Measurements from ENCODE around the gene PCSK9.

The PCSK9 gene

DNA sequence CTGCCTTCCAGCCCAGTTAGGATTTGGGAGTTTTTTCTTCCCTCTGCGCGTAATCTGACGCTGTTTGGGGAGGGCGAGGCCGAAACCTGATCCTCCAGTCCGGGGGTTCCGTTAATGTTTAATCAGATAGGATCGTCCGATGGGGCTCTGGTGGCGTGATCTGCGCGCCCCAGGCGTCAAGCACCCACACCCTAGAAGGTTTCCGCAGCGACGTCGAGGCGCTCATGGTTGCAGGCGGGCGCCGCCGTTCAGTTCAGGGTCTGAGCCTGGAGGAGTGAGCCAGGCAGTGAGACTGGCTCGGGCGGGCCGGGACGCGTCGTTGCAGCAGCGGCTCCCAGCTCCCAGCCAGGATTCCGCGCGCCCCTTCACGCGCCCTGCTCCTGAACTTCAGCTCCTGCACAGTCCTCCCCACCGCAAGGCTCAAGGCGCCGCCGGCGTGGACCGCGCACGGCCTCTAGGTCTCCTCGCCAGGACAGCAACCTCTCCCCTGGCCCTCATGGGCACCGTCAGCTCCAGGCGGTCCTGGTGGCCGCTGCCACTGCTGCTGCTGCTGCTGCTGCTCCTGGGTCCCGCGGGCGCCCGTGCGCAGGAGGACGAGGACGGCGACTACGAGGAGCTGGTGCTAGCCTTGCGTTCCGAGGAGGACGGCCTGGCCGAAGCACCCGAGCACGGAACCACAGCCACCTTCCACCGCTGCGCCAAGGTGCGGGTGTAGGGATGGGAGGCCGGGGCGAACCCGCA, at the start of gene PCSK9:
Gene PCSK9, plus strand, starts transcription at position 207 of the 741 bp plus-strand sequence. Its CDS starts 290 bp downstream, at position 497.
- DNase-seq, result no peak

GRCh38 chr1:54989968-54990810, 49.2 kb upstream of the PCSK9 start:
- DNase-seq, result no peak

- no peak for DNase-seq
Observed at GRCh38 chr1:54990916-54991315, 48.4 kb upstream of the PCSK9 start.

GRCh38 chr1:54991939-54992338, 47.4 kb upstream of the PCSK9 start:
- DNase-seq, result no peak

DNA sequence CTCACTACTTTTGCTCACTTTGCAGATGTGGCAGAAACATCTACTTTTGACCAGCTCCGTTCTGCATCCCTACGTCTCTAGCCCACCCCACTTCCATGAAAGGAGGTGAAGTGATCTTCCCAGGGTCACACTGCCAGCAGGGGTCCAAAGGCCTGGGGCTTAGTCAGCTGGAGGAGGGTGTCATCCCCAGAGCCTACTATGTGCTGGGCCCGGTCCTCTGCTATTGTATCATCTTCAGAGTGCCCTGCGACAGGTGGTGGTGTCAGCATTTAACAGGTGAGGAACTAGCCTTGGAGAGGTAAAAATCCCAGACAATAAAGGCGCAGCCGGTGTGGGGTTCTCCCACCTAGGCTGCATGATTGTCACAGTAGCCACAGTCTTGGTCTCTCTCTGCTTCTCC, 46.2 kb upstream of the PCSK9 start:
- DNase-seq, result no peak

DNA sequence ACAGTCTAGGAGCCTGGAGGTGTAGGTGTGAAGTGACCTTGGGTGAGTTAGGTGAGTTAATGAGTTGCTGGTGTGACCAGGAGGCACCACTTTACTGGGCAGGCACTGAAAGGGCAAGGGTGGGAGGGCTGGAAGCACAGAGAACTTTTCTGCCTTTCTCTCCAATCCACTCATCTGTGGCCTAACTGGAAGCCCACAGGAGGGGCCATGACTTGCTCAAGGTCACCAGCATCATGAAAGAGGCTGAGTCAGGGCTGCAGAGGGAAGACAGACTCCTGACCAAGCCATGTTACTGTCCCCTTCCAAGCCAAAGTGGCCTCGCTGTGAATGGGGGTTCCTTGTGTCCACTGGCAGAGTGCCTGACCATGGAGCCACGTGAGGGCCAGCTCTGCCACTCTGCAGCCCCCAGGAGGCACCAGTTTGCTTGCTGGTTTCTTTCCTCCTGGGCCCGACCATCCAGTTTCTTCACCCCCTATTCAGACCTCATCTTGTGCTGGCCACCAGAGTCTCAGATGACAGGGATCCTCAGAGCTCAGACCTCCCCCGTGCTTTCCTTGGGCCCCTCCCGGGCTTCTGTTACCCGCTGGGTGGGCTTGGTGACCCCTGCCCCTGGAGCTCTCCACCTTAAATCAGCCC, 44.9 kb upstream of the PCSK9 start:
- DNase-seq, result no peak

GRCh38 chr1:54995013-54995760, 44.2 kb upstream of the PCSK9 start:
- DNase-seq, result no peak

GRCh38 chr1:54995835-54996234, 43.5 kb upstream of the PCSK9 start:
- DNase-seq, result no peak

DNA sequence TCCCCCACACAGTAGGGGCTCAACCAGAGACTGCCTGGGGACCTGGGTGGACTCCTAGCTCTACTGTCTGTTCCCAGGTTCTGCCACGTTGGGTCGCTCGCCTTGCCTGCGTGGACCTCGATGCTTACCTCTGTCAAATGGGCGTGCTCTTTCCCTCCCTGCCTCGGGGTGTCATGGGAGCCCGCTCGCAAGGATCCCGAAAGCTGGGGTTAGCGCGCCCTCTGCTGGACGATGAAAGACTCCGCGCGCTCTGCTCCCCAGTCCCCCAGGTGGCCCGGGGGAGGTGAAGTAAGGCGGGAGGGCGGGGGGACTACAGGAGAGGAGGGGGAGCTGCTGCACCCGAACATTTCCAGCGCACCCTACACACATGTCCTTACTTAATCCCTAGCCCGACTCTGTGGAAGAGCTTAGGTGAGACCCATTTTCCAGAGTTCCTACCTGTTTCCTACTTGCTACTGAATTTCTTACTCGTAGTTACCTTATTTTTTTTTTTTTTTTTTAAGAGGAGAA, 42.9 kb upstream of the PCSK9 start:
- peak; percentile 73 for DNase-seq

DNA sequence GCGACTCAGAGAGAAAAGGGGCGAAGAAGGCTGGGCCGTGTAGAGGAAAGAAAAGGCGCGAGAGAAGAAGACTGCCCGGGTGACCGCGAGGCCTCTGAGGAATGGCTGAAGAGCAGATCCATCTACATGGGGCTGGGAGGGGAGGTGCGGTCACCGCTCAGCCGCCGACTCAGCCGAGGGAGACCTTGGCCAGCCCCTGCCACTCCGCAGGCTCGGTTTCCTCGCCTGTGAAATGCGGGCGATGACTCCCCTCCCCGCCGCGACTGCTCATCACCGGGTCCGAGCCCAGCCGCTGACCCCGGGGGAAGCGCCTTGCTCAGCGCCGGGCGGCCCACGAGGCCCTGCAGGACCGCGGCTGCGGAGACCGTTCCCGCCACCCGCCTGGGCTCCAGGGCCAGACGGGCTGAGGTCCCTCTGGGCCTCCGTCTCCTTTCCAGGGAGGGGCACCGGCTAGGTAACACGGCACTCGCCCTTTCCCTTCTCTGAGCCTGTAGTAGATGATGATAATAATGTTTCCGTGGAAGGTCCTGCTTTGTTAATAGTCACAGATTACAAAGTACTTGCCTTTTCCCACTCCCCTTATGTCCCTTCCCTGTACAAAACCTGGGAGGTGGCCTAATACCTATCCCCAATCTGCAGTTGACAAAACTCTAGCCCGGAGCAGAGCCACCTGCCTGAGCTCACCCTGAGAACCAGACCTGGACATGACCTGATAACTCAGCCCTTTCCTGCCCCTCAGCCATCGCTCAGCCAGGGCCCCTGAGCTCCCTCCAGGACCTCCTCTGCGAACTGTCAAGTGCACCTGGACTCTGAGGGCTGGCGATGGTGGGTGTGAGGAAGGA, 42.3 kb upstream of the PCSK9 start:
- DNase-seq, result no peak

DNA sequence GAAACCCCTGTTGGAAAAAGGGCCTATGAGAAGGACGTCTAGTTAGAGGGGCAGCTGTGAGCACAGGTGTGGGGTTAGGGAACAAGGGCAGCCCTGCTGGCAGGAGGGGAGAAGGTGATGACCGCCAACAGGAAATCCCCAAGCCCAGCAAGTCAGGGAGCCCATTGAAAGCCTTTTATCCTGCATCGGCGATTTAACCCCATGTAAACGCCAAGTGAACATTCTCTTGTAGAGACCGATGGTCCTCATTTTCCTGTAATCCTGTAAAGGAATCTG, 41.7 kb upstream of the PCSK9 start:
- DNase-seq, result no peak

DNA sequence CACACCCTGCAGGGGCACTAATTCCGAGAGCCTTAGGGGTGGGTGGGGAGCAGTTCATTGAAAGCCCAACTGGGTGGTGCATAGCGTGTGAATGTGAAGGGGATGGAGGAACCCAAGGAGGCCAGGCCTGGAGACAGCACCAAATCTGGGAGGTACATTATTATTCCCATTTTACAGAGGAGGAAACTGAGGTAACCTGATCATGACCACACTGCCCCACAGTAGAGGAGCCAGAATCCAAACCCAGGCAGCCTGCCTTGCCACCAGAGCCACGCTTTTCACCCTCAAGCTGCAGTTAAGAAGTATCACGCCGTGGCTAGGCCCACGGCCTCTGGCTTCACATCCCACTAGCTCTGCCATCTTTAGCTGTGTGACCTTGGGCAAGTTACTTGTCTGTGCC, 41.2 kb upstream of the PCSK9 start:
- no peak for DNase-seq

- DNase-seq, result no peak
Observed at GRCh38 chr1:54998677-54999076, 40.7 kb upstream of the PCSK9 start, which contains the start of gene BSND. TSS of gene BSND (plus strand) at chr1:54998933. CDS start at chr1:54999187, 254 bp downstream.

DNA sequence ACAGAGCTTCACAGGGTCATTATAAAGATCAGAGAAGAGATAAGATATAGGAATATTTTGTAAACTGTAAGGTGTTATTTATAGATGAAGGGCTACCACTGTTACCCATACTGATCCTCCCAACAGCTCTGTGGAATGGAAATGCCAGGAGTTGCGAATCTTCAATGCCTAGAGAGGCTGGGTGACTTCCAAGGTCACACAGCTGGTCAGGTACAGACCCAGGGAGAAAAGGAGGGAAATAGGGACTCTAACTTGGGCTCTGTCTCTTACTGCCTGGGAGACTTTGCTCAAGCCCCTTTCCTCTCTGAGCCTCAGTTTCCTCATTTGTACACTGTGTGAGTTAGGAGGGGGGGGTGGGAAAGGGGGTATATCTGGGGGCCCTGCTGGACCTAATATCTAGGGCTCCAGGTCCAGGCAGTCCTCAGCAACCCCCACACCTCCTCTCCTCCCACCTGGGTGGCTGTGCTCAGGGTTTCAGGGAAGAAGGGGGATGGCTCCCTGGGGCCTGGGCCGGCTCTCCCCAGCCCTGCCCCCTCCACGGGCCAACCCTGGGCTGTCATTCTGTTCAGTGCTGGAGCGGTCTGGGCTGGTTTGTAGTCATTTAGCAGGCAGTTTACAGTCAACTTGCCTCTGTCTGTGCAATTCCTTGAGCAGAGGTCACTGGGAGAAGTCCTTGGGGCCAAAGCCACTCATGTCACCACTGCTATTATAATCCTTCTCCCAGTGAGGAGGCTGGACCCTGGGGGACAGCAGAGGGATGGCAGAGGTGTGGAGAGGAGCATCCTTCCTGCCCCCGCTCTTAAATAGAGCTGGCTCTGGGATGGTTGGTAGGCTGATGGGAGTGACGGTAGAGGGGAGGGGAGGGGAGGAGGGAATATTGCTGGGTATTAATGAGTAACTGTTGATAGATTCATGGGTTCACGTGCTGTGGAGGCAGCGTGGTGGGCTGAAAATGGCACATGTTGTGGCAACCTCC, 39.0 kb upstream of the PCSK9 start:
- DNase-seq, result no peak

DNA sequence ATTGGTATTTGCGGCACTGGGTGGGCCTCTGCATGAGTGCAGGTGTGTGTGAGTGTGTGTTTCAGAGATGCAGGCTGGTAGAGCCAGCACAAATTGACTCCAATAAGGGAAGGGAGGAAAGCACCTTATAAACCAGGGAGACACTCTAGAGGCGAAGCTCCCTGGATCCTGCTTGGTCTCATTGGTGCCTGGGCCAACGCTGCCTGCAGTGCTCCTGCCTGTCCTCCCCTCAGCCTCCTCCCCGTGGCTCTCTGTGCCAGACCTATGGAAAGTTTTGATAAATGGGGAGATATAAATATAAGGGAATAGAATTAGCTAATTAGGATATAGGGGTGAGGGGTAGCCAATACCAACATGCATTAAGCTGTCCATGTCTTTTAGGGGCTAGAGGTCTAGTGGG, 38.0 kb upstream of the PCSK9 start:
- no peak for DNase-seq

- DNase-seq, result no peak
Observed at GRCh38 chr1:55002686-55003085, 36.7 kb upstream of the PCSK9 start.

DNA sequence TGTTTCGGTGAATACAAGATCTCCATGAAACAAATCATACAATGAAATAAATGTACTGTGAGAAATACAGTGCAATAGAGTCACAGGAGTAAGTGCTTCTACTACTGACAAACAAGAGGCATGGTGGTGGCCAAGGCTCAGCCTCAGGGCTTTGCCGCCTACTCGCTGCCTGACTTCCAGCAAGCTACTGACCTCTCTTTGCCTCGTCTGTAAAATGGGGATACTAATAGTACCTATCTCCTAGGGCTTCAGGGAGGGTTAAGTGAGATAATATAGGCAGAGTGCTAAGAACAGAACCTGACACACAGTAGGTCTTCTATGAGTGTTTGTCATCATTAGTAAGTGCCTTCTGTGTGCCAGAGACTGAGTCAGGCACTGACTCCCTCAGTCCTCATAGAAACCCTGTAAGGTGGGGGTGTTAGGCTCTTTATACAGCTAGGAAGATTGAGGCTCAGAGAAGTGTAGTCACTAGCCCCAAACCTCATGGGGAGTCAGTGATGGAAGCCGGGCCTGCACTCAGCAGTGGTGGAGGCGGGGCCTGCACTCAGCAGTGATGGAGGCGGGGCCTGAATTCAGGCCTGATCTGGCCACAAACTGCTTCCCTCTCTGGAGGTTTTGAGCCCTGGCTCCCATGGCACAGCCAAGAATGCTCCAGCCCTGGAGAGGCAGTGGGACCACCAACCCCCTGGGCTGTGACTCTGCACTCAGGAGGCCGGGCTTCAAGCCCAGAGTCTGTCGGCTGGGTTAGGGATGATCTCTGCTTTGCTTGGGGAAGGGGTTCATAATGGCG, 33.8 kb upstream of the PCSK9 start:
- no peak for DNase-seq

DNA sequence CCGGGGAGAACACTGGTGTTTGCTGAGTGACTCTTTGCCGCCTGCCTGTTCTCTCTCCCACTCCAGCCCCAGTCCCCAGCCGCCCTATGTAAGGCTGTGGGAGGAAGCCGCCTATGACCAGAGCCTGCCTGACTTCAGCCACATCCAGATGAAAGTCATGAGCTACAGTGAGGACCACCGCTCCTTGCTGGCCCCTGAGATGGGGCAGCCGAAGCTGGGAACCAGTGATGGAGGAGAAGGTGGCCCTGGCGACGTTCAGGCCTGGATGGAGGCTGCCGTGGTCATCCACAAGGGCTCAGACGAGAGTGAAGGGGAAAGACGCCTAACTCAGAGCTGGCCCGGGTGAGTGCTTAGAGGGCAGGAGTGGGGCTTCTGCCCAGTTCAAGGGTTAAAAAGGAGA, 32.4 kb upstream of the PCSK9 start:
- no peak for DNase-seq

GRCh38 chr1:55007625-55008024, 31.7 kb upstream of the PCSK9 start:
- no peak for DNase-seq

Measured in activated CD8-positive, alpha-beta memory T cell treated with anti-CD3 and anti-CD28 coated beads, Interleukin-2, amount 50 U/mL, for 4 hours (primary cell).